Erythroblast (primary cell): Measurements from ENCODE around the gene SLC25A29.

Experiments
- GATA1 ChIP-seq: IDR thresholded peaks from 2 replicates; pipeline ENCODE4 v1.6.1; 2011; ENCODE audit warnings: low read depth, mild to moderate bottlenecking, control low read depth, low read length, moderate library complexity
- POLR2A ChIP-seq: IDR thresholded peaks from 2 replicates; pipeline ENCODE4 v1.6.1; 2011; ENCODE audit warnings: mild to moderate bottlenecking, low read length

- TF ChIP-seq POLR2A = no peak
- TF ChIP-seq GATA1 = no peak
These were observed 11.1 kb upstream of the SLC25A29 start for GRCh38 chr14:100317389-100317788.
